HG02610 (cell line): ENCODE measurements around the gene RIMS1.

Source experiments
- ATAC-seq: cut with Tn5 transposase; IDR thresholded peaks from one replicate; pipeline ENCODE4 v1.9.1; 2021; ENCODE audit warnings: mild to moderate bottlenecking, moderate library complexity; ENCODE audit not compliant: unreplicated experiment

The RIMS1 gene

GRCh38 chr6:72403413-72403812 is 517.1 kb downstream of the RIMS1 start:
- no peak for ATAC-seq

GRCh38 chr6:72406517-72406916 is 520.2 kb downstream of the RIMS1 start:
- no peak for ATAC-seq

GRCh38 chr6:72410769-72411168 is 524.4 kb downstream of the RIMS1 start:
- no peak for ATAC-seq

GRCh38 chr6:72411872-72412708 is 525.7 kb downstream of the RIMS1 start:
- ATAC-seq: peak; percentile 60

GRCh38 chr6:72412709-72413044 is 526.3 kb downstream of the RIMS1 start:
- ATAC-seq: no peak

GRCh38 chr6:72413884-72414283 is 527.5 kb downstream of the RIMS1 start:
- ATAC-seq: no peak

GRCh38 chr6:72414657-72415056 is 528.3 kb downstream of the RIMS1 start:
- no peak for ATAC-seq

- ATAC-seq: no peak
Measured at GRCh38 chr6:72416744-72417465, 530.6 kb downstream of the RIMS1 start.

- no peak for ATAC-seq
Measured at GRCh38 chr6:72417759-72418158, 531.4 kb downstream of the RIMS1 start.

- no peak for ATAC-seq
Measured at GRCh38 chr6:72418495-72418894, 532.1 kb downstream of the RIMS1 start.

- ATAC-seq: no peak
Measured at GRCh38 chr6:72419966-72420365, 533.6 kb downstream of the RIMS1 start.

GRCh38 chr6:72420409-72420808 is 534.1 kb downstream of the RIMS1 start:
- no peak for ATAC-seq

- ATAC-seq: no peak
Measured at GRCh38 chr6:72421387-72421786, 535.0 kb downstream of the RIMS1 start.

- ATAC-seq: no peak
Measured at GRCh38 chr6:72422171-72422570, 535.8 kb downstream of the RIMS1 start.

GRCh38 chr6:72424476-72424875 is 538.1 kb downstream of the RIMS1 start:
- ATAC-seq: no peak

GRCh38 chr6:72425003-72425681 is 538.8 kb downstream of the RIMS1 start:
- ATAC-seq: no peak

- no peak for ATAC-seq
Measured at GRCh38 chr6:72440611-72441010, 554.3 kb downstream of the RIMS1 start.

GRCh38 chr6:72446430-72446829 is 560.1 kb downstream of the RIMS1 start:
- no peak for ATAC-seq
